T-helper 2 cell (primary cell): Measurements from ENCODE around the gene LIN7C.
"Not testable (repeated sequence)": the region's sequence is repeated elsewhere in the genome, so short reads cannot be mapped to it uniquely, and the experiment has no call there.

Experiments used
- DNase-seq, 5 experiments: peaks; one replicate each; pipeline versions ENCODE4 v3.0.0 to v3.0.0-alpha.2; 2012 to 2022
- total RNA-seq, 2 donors: gene quantifications; one replicate each; lab custom pipeline; 2026; lab: John Stamatoyannopoulos, UW

Gene LIN7C, protein sequence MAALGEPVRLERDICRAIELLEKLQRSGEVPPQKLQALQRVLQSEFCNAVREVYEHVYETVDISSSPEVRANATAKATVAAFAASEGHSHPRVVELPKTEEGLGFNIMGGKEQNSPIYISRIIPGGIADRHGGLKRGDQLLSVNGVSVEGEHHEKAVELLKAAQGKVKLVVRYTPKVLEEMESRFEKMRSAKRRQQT
- total RNA-seq = 51.1 to 65.7 reads per million in 2 donors

GRCh38 chr11:27506200-27507182 is at the start of gene LIN7C:
TSS of gene LIN7C (minus strand) at chr11:27506769. CDS start at chr11:27506752, 17 bp downstream.
- peak; percentile 87 to 96 (median 94) for DNase-seq

DNA sequence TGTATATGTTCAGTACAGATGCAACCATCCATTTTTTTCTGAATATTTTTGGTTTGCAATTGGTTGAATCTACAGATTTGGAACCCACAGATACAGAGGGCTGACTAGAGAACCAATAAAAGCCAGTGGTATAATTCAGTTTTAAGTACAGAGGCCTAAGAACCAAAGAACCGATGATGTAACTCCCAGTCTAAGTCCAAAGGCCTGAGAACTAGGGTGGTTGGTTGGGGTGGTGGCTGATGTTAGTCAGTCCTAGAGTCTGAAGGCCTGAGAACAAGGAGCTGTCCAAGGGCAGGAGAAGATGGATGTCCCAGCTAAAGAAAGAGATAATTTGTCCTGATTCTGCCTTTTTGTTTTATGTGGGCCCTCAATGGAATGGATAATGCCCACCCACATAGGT is 48.7 kb upstream of the LIN7C start:
- no peak for DNase-seq

DNA sequence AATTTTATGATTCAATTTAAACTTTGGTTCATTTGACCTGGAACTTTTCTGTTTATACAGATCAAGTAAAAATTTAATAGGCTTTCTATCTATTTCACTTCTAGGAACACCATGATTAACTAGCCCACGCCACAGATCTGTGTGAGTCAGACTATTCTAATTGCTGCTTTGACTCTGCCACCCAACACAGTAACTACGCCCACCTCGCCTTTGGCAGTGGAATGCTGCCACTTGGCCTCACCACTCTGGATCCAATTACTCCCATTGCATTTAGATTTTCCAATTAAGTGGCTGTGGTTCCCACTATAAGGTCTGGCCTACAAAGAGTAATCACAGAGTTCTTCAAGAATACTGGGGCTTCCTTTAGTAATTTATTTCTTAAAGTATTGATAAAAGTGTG is 46.6 kb upstream of the LIN7C start:
- DNase-seq = no peak

- DNase-seq = no peak
These were observed 45.8 kb upstream of the LIN7C start for GRCh38 chr11:27552341-27552740.

DNA sequence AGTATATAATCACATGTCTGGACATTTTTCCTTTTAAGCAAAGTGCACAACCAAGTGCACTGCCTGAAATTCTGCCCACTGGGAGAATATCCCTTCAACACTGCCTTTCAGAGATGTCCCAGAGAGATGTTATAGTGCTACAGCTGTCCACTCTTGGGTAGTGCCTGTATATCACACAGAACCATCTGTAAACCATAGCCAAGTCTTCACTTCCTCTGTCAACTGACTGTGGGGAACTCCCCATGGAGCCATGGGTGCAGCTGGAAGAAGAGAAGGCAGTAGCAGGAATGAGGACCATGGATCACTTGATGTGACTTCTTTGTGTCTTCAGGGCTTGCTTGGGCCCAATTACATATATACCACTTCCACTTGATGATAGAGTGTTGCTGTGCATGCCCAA is 44.6 kb upstream of the LIN7C start:
- DNase-seq = no peak

DNA sequence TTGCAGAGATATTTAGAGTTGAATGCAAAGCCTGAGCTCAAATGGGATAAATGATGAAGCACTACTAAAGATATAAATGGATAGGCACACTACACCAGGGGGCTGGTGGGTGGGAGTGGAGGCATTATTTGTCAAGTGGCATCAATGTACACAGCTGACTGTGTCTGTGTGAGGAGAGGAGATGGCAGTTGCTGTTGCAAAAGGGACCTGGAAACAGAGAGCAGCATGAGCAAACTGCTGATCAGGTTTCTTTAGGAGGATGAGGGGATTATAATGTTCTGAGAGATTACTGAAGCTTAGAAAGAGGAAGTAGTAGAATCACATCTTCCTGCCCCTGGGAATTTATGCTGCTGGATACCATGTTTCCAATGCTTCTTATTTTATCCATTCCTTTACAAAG is 39.4 kb upstream of the LIN7C start:
- no peak for DNase-seq

DNA sequence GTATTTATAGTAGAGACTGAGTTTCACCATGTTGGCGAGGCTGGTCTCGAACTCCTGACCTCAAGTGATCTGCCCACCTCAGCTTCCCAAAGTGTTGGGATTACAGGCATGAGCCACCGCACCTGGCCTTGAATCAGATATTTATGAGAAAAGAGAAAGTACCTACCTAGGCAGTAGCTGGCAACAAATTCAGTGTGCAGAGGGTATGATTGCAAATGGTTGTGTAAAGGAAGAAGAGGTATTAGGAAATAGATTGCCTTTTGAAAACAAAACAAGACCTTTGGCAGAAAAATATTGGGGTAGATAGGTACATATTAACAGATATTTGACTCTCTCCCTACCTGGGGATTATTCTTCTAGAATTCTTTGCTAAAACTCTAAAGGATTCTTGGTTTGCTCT is 38.5 kb upstream of the LIN7C start:
- DNase-seq = no peak

- no peak for DNase-seq
These were observed 35.2 kb upstream of the LIN7C start for GRCh38 chr11:27541790-27542189.

DNA sequence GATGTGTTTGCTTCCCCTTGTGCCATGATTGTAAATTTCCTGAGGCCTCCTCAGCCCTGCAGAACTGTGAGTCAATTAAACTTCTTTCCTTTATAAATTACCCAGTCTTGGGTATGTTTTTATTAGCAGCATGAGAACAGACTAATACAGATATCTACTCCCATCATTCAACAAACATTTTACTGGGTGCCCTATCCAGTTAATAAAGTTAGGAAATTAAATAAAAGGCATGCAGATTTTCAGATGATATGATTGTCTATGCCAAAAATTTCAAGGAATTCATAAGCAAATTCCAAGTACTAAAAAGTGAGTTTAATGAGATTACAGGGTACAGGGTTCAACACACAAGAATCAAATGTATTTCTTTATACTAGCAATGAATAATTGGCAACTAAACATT is 33.5 kb upstream of the LIN7C start:
- no peak for DNase-seq

DNA sequence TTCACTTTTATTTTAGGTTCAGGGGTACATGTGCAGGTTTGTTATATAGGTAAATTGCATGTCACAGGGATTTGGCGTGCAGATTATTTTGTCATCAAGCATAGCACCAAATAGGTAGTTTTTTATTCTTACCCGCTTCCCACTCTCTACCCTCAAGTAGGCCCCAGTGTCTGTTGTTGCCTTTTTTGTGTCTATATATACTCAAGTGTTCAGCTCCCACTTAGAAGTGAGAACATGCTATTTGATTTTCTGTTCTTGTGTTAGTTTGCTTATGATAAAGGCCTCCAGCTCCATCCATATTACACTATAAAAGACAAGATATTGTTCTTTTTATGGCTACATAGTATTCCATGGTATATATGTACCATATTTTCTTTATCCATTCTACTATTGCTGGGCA is 28.5 kb upstream of the LIN7C start:
- DNase-seq = no peak

- DNase-seq = no peak
These were observed 26.2 kb upstream of the LIN7C start for GRCh38 chr11:27532652-27533325.

- DNase-seq = no peak
These were observed 22.1 kb upstream of the LIN7C start for GRCh38 chr11:27528712-27529111.

DNA sequence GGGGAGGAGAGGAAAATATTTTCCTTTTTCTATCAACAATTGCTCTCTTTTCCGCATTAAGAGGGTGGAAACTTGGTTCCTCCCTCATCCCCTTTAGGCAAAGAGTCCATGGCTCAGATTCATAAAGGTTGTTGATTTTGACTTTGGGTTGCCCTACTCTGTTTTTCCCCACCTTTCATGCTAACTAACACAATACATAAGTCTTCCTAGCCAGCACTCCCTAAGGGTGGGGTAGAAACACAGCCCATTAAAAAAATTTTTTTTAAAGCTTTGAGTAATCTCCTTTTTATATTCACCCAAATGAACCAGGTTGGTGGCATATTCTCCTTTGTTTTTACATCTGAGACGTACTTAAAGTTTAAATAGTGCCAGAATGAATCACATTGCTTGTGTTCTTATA is 20.0 kb upstream of the LIN7C start:
- no peak for DNase-seq

DNA sequence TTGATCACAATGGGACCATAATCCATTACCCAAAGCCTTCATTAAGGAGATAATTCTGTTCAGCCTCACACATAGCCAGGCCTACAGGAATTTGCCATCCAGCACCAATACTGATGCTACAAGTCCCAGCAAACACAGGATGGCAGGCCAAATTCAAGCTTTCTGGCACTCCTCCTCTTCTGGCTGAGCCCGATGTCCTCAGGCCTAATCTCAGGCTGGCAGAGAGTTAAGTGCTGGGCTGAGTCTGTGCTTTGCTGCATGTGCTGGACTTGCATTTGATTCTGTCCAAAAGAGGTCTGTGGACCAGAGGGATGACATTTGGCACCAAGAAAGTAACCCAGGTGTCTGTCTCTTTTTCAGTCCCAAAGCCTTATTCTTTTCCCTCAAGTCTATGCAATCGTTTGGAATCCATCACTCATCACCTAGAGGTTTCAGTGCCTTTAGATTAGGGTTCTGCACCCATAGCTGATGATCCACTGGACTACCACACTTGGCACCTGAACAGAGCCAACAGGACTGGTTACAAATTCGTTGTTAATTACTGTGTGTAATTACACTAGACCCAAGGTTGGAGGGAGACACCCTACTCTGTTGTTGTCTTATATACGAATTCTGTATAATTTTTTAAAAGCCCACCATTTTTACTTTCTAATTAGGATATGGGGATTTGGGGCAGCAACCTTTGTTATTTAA is 19.4 kb upstream of the LIN7C start:
- no peak for DNase-seq

DNA sequence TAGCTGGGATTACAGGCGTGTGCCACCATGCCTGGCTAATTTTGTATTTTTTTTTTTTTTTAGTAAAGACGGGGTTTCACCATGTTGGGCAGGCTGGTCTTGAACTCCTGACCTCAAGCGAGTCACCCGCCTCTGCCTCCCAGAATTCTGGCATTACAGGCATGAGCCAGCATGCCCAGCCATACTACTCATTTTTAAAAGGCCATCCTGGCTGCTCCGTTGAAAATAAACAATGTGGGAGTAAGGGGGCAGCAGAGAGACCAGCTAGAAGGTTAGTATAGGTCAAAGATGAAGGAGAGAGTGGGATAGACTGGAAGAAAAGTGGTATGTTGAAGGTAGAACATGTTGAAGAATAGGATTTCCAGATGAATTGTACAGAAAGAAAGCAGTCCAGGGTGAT is 17.6 kb upstream of the LIN7C start:
- no peak for DNase-seq

DNA sequence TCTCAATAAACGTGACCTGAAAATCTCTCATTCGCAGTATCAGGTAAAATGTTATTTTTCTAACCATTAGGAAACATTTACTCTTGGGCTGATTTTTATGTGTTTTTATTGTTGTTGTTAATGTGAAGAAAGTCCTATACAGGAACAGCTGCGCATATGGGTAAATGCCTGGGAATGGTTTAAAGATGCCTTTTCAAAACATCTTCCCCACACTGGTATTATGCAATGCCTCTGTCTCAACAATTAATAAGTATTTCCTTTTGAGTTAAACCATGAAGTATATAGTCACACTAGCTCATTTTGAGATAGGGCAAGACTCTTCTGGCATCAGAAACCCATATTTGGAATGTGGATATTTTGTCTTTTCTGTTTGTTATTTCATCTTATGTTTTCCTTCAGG is 13.7 kb upstream of the LIN7C start:
- DNase-seq = no peak

- no peak for DNase-seq
These were observed 11.9 kb upstream of the LIN7C start for GRCh38 chr11:27518518-27518917.

DNA sequence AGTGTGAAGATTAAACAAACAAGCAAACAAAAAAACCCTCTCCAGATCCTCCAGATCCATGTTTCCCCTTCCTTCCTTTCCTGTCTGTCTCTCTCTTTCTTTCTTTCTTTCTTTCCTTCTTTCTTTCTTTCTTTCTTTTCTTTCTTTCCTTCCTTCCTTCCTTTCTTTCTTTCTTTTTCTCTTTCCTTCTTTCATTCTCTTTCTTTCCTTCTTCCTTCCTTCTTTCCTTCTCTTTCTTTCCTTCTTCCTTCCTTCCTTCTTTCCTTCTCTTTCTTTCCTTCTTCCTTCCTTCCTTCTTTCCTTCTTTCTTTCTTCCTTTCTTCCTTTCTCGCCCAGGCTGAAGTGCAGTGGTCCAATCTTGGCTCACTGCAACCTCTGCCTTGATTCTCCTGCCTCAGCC is 10.9 kb upstream of the LIN7C start:
- not testable (repeated sequence) for DNase-seq

GRCh38 chr11:27514558-27514957 is 8.0 kb upstream of the LIN7C start:
- no peak for DNase-seq

GRCh38 chr11:27514076-27514475 is 7.5 kb upstream of the LIN7C start:
- no peak for DNase-seq

DNA sequence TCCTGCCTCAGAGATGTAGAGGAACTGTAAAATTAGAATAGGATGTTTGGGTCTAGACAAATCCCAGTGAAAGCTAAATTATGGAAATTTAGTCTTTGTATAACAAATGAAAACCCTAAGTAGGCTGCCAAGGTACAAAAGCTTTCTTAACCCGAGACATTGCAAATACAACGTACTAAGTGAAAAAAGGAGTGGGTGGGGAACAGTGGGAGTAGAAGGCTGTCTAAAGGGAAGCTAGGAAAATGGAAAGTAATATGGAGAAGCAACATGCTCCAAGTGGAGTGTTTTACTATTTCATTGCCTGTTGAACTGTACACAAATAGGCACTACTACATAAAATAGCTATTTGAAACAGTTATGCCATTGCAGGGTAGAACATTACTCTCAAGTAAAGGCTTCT is 6.8 kb upstream of the LIN7C start:
- DNase-seq = no peak

- DNase-seq = no peak
These were observed 5.7 kb upstream of the LIN7C start for GRCh38 chr11:27512238-27512637.

DNA sequence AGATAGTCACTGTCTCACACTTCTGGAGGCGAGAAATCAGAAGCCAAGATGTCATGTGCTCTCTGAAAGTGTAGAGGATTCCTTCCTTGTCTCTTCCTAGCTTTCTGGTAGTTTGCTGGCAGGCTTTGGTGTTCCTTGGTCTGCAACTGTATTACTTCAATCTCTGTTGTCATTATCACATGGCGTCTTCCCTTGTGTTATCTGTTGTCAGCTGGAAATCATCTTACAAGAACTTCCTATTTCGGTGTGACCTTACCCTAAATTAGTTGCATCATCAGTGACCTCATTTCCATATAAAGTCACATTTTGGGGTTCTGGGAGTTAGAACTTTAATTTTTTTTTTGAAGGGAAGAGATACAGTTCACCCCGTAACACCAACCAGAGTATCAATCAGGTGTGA is 3.3 kb upstream of the LIN7C start:
- DNase-seq = no peak
